ENCODE measurements around the gene HEBP1. TPM values are rescaled to one million over a fixed set of nuclear protein-coding genes. Genes with fewer than 3 reads are reported as not detected.
A peak's percentile ranks its signal among the peaks of the same experiment; 100 is the strongest.

HEBP1 gene
- total RNA-seq, 6 donors from 2014 or later = 25.1 to 70.9 (median 63.7) TPM

GRCh38 chr12:12930633-12931219 lies 69.3 kb downstream of the HEBP1 start:
- no peak overlapping the region for H3K27ac ChIP-seq
- H3K4me3 ChIP-seq = no peak overlapping the region
- no peak for TF ChIP-seq POLR2AphosphoS5 (IDR thresholded peaks at IDR 0.05)
- no peak for TF ChIP-seq CTCF (IDR thresholded peaks at IDR 0.05)
- no peak for TF ChIP-seq EP300 (IDR thresholded peaks at IDR 0.05)
- TF ChIP-seq POLR2A (IDR thresholded peaks at IDR 0.05) = no peak
- WGBS, 2 donors = 65 to 78% methylated on average over 2 of the region's 2 CpGs
- no peaks in the 10 kb centered on the region for H3K9me3 ChIP-seq
- peaks cover 0 to 5% (median 0%) of the 10 kb centered on the region in 4 donors for H3K4me1 ChIP-seq
- H3K27me3 ChIP-seq = no peaks in the 10 kb centered on the region
- DNase-seq (no peak), ATAC-seq (ENCODE audit: low FRiP score in 2 of 2) (no peak)
- H3K36me3 ChIP-seq = no peaks in the 10 kb centered on the region

GRCh38 chr12:12929696-12930095 lies 70.4 kb downstream of the HEBP1 start:
- H3K4me1 ChIP-seq = peaks cover 0 to 5% (median 0%) of the 10 kb centered on the region in 4 donors
- no peak for ATAC-seq (ENCODE audit: low FRiP score in 2 of 2)
- no peaks in the 10 kb centered on the region for H3K36me3 ChIP-seq
- no peak overlapping the region for H3K4me3 ChIP-seq
- 92 to 97% methylated on average over 6 of the region's 6 CpGs for WGBS, 2 donors
- H3K9me3 ChIP-seq = no peaks in the 10 kb centered on the region
- no peaks in the 10 kb centered on the region for H3K27me3 ChIP-seq
- H3K27ac ChIP-seq = no peak overlapping the region
- TF ChIP-seq POLR2AphosphoS5 (IDR thresholded peaks at IDR 0.05) (no peak), CTCF (IDR thresholded peaks at IDR 0.05) (no peak), POLR2A (IDR thresholded peaks at IDR 0.05) (no peak), EP300 (IDR thresholded peaks at IDR 0.05) (no peak)
- DNase-seq = no peak

GRCh38 chr12:12927211-12928079 lies 72.6 kb downstream of the HEBP1 start:
- peak; percentile 63 to 88 for ATAC-seq (ENCODE audit: low FRiP score in 2 of 2)
- TF ChIP-seq CTCF (IDR thresholded peaks at IDR 0.05) (no peak), POLR2A (IDR thresholded peaks at IDR 0.05) (peak in 1 of 4 donors; percentile 67)
- WGBS, 2 donors = 54 to 60% methylated on average over 16 to 27 of the region's 27 CpGs
- no peaks in the 10 kb centered on the region for H3K27me3 ChIP-seq
- peak overlapping the region in 3 of 4 donors; percentile 11 to 53 (median 41) for H3K4me3 ChIP-seq
- peak; percentile 81 to 89 for DNase-seq
- peaks cover 0 to 5% (median 0%) of the 10 kb centered on the region in 4 donors for H3K4me1 ChIP-seq
- H3K9me3 ChIP-seq = no peaks in the 10 kb centered on the region
- H3K27ac ChIP-seq = peak overlapping the region in 3 of 4 donors; percentile 11 to 68 (median 49)
- H3K36me3 ChIP-seq = no peaks in the 10 kb centered on the region

GRCh38 chr12:12926571-12927071 lies 73.4 kb downstream of the HEBP1 start:
- Histone ChIP-seq H3K36me3 (no peaks in the 10 kb centered on the region), H3K27ac (peak overlapping the region in 3 of 4 donors; percentile 11 to 68 (median 49)), H3K4me1 (peaks cover 0 to 5% (median 0%) of the 10 kb centered on the region in 4 donors), H3K9me3 (no peaks in the 10 kb centered on the region), H3K4me3 (peak overlapping the region in 1 of 4 donors; percentile 53), H3K27me3 (no peaks in the 10 kb centered on the region)
- 90 to 92% methylated on average over 14 to 18 of the region's 18 CpGs for WGBS, 2 donors
- ATAC-seq (ENCODE audit: low FRiP score in 2 of 2) = peak in 1 of 2 donors; percentile 1
- TF ChIP-seq EP300 (IDR thresholded peaks at IDR 0.05) (no peak), CTCF (IDR thresholded peaks at IDR 0.05) (no peak), POLR2A (IDR thresholded peaks at IDR 0.05) (no peak), POLR2AphosphoS5 (IDR thresholded peaks at IDR 0.05) (no peak)
- no peak for DNase-seq

Data from upper lobe of left lung (tissue), 6 donors.